GM18867 (cell line): ENCODE data around the gene CYB5RL.
"Not testable (repeated sequence)": the region's sequence is repeated elsewhere in the genome, so short reads cannot be mapped to it uniquely, and the experiment has no call there.

Experiments used
- ATAC-seq: cut with Tn5 transposase; IDR thresholded peaks from one replicate; pipeline ENCODE4 v1.9.1; 2021; ENCODE audit warnings: mild to moderate bottlenecking, moderate library complexity; ENCODE audit not compliant: unreplicated experiment

CYB5RL gene

DNA sequence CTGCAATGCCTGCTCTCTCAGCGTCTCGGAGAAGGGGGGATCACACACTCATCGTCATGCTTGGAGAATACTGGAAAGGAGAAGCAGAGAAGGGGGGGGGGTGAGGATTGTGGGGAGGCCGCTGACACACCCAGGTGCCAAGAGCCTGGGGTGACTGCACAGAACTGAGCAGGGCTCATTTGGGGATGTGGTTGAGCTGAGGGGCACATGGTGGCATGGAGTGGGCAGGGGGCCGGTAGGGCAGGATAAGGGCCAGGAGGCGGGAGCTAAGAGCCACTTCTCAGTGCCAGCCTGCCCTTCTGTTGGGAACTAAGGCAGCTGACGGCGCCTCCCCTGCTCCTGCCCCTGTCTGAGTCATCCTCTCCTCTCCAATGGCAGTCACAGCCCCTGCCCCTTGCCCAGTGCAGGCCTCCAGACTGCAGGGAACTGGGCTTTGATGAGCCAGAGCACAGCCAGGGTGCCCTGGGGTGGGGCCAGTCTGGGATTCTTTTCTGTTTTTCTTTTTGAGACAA lies 27.3 kb upstream of the CYB5RL start:
- no peak for ATAC-seq

- ATAC-seq = no peak
Measured at GRCh38 chr1:54225986-54226559, 26.2 kb upstream of the CYB5RL start.

GRCh38 chr1:54225378-54225777 lies 25.5 kb upstream of the CYB5RL start:
- no peak for ATAC-seq

GRCh38 chr1:54224233-54224632 lies 24.4 kb upstream of the CYB5RL start:
- no peak for ATAC-seq

DNA sequence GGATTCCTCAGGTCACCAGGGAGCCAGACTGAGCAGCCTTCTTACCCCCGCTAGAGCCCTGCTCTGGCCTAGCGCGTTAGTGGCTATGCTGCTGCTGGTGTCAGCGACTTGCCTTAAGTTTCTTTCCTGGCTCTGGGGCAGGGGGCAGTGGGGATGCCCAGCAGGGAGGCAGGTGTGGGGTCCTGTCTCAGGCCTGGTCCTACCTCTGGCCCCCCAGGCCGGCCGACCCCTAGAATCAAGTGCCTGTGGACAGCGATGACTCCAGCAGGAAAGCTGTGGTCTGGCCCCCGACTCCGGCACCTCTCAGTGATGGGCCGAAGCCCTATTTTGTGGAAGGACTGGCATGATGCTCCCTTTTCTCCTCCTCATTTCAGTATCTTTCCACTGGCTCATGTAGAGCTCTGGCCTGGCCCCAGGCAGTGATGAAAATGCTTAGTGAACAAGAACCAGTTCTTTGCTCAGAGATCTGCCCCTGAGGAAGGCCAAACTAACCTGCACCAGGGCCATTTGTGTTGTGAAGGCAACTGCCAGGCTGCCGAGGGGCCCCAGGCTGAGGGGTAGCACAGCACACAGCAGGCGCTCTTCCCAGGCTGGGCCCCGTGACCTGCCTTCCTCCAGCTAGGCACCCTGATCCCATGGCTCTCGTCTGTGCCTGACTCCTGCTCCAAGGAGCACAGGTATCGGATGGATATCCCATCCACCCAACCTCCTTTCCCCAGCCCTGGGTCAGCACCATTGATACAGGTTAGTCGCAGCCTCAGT lies 23.8 kb upstream of the CYB5RL start:
- no peak for ATAC-seq

DNA sequence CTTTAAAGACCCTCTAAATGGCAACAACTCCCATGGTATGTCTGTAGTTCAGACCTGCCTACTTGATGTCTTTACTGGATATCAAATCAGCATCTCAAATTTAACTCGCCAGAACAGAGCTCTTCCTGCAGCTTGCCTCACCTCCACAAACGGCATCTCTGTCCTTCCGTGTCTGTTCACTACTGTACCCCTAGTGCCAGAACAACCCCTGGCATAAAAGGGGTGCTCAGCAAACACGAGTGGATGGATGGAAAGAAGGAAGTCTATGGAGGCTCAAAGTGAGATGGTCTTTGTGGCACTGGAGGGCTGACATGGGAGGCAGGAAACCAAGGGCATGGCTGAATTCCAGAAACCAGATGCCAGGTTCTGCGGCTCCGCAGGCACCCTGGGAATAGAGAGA lies 22.9 kb upstream of the CYB5RL start:
- ATAC-seq = no peak

DNA sequence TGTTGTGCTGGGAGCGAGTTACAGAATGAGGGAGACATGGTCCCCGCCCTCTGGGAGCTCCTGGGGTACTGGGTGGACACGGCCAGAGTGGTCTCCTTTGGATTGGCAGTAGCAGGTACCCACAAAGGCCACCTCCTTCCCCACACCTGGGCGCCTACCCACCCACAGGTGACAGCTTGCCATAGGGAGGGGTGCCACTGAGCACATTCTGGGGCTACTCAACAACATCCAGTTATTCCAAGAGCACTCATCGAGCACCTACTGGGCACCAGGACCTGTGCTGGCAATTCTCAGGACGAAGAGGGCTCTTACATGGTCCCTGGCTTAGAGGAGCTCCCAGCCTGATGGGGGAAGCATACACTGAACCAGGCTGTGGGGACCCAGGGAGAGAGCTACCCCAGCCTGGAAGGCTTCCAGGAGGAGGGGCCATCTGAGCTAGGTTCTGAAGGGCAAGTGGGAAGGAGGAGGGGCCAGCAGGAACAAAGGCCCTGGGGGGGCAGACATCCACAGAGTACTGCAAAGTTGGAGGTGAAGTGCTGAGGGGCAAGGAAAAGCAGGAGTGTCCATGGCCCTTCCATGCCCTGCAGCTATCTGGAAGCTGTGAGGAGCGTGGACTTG lies 22.1 kb upstream of the CYB5RL start:
- no peak for ATAC-seq

DNA sequence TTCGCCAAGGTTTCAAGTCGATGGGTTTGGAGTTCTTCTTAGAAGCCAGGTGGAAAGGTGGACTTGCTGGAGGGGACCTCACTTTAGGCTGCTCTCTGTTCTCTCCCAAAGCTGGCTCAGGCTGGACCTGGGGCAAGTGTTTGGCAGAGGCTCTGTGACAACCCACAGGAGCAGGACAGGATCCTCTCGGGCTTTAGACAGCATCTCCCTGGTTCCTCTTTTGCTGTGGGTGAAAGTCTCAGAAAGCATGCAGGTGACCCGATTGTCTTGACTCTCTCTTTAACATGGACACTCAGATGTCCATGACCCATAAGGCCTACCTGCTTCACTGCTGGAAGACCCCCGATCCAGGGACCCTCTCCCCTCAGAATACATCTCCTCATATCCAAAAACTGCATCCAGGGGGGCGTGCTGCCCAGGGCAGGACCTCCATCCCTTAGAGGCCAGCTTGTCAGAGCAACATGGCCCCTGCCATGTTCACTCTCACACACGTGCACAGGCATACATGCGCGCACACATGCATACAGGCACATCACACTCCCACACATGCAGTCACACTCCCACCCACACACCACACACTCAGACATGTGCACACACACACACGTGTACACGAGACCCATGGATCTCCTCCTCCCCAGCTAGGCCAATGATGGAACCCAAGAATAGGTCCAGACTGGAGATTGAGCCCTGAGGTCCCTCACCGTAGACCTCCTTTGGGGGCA lies 21.4 kb upstream of the CYB5RL start:
- ATAC-seq = no peak

DNA sequence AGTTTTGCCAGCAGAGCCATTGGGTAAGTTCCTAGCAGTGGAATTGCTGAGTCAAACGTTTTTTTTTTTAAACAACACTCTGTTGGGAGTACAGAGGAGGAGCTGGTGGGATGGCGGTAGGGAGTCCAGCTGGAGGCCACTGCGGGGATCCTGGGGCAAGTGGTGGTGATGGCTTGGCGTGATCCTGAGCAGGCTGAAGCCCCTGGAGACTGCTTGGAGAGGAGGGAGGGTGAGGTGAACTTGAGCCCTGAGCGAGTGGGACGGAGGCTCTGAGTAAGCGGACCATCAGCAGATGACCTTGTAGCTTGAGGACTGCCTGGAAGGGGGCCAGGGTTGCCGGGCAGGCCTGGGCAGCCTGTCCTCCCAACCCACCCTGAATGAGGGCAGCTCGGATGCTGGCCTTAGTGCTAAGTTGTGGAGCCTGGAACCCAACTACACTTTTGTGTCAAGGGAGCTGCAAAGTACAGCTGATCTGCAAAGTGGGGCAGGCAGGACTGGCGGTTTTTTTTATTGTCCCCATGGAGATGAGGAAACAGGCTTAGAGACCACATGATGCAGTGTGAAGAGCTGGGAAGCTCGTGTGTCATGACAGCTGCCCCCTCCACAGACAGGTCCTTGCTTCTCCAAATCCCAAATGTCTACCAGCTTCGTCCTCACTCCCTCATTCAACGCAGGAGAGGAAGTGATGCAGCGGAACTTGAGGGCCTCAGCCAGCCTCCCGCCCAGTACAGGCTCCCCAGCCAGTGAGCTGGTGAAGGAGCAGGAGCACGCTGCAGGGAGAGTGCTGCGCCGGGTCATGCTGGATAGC lies 20.4 kb upstream of the CYB5RL start:
- ATAC-seq = no peak

DNA sequence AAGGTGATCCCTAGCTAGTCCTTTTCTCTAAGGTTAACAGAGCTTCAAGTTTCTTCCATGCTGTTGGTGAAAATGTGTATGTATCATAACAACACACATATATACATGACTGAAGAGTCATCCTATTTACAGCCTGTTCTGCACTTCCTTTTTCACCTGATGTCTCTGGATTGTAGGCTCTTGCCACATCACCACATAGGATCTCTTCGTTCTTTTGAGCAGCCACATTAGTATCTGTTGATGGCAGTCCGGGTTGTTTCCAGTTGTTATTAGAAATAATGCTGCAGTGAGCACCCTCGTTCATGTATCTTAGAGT lies 19.8 kb upstream of the CYB5RL start:
- ATAC-seq = no peak

- no peak for ATAC-seq
Measured at GRCh38 chr1:54218883-54219687, 19.3 kb upstream of the CYB5RL start.

DNA sequence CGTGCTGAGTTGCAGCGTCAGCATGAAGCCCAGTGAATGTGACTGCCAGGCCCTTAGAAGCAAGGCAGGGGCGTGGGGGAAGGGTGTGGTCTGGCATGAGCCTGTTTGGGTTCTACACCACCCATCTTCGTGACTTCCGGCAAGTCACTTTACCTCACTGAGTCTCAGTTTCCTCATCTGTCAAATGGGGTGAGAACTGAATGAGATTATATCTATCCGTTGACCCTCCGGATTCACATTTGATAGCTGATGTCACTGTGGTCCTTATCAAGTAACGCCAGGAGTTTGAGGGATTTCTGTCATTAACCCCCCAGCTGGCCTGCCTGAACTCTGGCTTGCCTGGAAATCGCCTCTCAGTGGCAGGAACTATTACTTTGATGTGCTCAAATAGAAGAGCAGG lies 15.7 kb upstream of the CYB5RL start:
- ATAC-seq = no peak

DNA sequence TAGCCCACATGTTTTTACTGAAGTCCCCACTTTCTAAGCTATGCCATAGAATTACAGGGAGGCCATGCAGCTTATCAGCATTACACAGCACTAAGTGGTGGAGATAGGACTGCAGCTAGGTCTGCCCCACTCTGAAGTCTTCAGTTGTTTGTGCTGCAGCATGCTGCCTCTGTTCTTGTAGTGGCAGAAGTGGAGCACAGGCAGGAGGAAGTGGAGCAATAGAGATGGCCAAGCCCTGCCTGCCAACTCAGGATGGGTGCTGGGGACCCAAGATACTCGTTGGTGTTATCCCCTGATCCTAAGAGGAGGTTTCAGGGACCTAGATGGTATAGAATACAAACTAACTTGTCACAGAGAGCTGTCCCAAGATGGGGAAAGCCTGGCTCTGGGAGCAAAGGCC lies 13.0 kb upstream of the CYB5RL start:
- no peak for ATAC-seq

- ATAC-seq = not testable (repeated sequence)
Measured at GRCh38 chr1:54207896-54208295, 8.1 kb upstream of the CYB5RL start.

GRCh38 chr1:54207287-54207686 lies 7.5 kb upstream of the CYB5RL start:
- ATAC-seq = no peak

GRCh38 chr1:54204199-54204598 lies 4.4 kb upstream of the CYB5RL start:
- ATAC-seq = no peak

- peak; percentile 2 for ATAC-seq
Measured at GRCh38 chr1:54200519-54200997, 728 bp upstream of the CYB5RL start.

- peak; percentile 6 for ATAC-seq
Measured at GRCh38 chr1:54199151-54199764, 572 bp downstream of the CYB5RL start.

- no peak for ATAC-seq
Measured at GRCh38 chr1:54193453-54193852, 6.4 kb downstream of the CYB5RL start.
